GM08714 (cell line): ENCODE measurements around the gene RAB23.
A peak's percentile ranks its signal among the peaks of the same experiment; 100 is the strongest.

Source experiments
- H3K4me3 ChIP-seq: fragments of 200-500 bp; sonication (Bioruptor generic); 2 replicates; pipeline ENCODE4 v1.5.1; 2014; ENCODE audit warnings: mild to moderate bottlenecking, low read length, inconsistent platforms
- ZNF274 ChIP-seq: IDR thresholded peaks from 2 replicates; pipeline ENCODE4 v1.6.1; 2012; ENCODE audit warnings: mild to moderate bottlenecking, low read depth, low read length

RAB23 gene

GRCh38 chr6:57221936-57222742, at the start of gene RAB23:
TSS of gene RAB23 (minus strand) at chr6:57222307. CDS start at chr6:57210380, 11,927 bp downstream.
- TF ChIP-seq ZNF274 = no peak
- H3K4me3 ChIP-seq = peak within 1 kb of the TSS; percentile 88

GRCh38 chr6:57268294-57268640, 46.2 kb upstream of the RAB23 start:
- H3K4me3 ChIP-seq = no peak overlapping the region
- TF ChIP-seq ZNF274 = no peak

- no peak overlapping the region for H3K4me3 ChIP-seq
- TF ChIP-seq ZNF274 = no peak
Measured at GRCh38 chr6:57267586-57268293, 45.6 kb upstream of the RAB23 start.

- TF ChIP-seq ZNF274 = no peak
Measured at GRCh38 chr6:57265755-57266221, 43.7 kb upstream of the RAB23 start.

GRCh38 chr6:57263739-57264138, 41.6 kb upstream of the RAB23 start:
- no peak overlapping the region for H3K4me3 ChIP-seq
- no peak for TF ChIP-seq ZNF274

More at GRCh38 chr6:57265755-57266221, 43.7 kb upstream of the RAB23 start:
- H3K4me3 ChIP-seq = no peak overlapping the region

- no peak overlapping the region for H3K4me3 ChIP-seq
- TF ChIP-seq ZNF274 = no peak
Measured at GRCh38 chr6:57262901-57263694, 41.0 kb upstream of the RAB23 start.

- no peak for TF ChIP-seq ZNF274
- H3K4me3 ChIP-seq = no peak overlapping the region
Measured at GRCh38 chr6:57262488-57262887, 40.4 kb upstream of the RAB23 start.

GRCh38 chr6:57261926-57262325, 39.8 kb upstream of the RAB23 start:
- no peak overlapping the region for H3K4me3 ChIP-seq
- no peak for TF ChIP-seq ZNF274

GRCh38 chr6:57259064-57259463, 37.0 kb upstream of the RAB23 start:
- no peak overlapping the region for H3K4me3 ChIP-seq
- no peak for TF ChIP-seq ZNF274

GRCh38 chr6:57257911-57258541, 35.9 kb upstream of the RAB23 start:
- TF ChIP-seq ZNF274 = no peak
- no peak overlapping the region for H3K4me3 ChIP-seq

GRCh38 chr6:57256541-57256940, 34.4 kb upstream of the RAB23 start:
- no peak overlapping the region for H3K4me3 ChIP-seq
- no peak for TF ChIP-seq ZNF274

- no peak for TF ChIP-seq ZNF274
- H3K4me3 ChIP-seq = no peak overlapping the region
Measured at GRCh38 chr6:57255451-57256169, 33.5 kb upstream of the RAB23 start.

GRCh38 chr6:57254055-57254717, 32.1 kb upstream of the RAB23 start:
- TF ChIP-seq ZNF274 = no peak
- H3K4me3 ChIP-seq = no peak overlapping the region
